SU-DHL-6 (cell line): ENCODE results near the gene ERGIC2.

ENCODE experiments used
- EZH2phosphoT487 ChIP-seq: fragments of 200-600 bp; sonication (generic), shearing (Covaris generic); conservative IDR thresholded peaks from 2 replicates; pipeline ENCODE4 v1.6.1; 2018; ENCODE audit warnings: mild to moderate bottlenecking, antibody characterized with exemption, low read length, moderate library complexity, mixed read lengths
- TF ChIP-seq, protein P1 (sequence below): fragments of 200-600 bp; sonication (generic); IDR thresholded peaks from one replicate; pipeline ENCODE4 v1.5.1; 2017; ENCODE audit warnings: antibody characterized with exemption, mild to moderate bottlenecking, low read length, moderate library complexity; ENCODE audit not compliant: insufficient read depth, poor library complexity, severe bottlenecking

GRCh38 chr12:29316752-29317151 is 64.2 kb downstream of the ERGIC2 start:
- TF ChIP-seq, protein P1, sequence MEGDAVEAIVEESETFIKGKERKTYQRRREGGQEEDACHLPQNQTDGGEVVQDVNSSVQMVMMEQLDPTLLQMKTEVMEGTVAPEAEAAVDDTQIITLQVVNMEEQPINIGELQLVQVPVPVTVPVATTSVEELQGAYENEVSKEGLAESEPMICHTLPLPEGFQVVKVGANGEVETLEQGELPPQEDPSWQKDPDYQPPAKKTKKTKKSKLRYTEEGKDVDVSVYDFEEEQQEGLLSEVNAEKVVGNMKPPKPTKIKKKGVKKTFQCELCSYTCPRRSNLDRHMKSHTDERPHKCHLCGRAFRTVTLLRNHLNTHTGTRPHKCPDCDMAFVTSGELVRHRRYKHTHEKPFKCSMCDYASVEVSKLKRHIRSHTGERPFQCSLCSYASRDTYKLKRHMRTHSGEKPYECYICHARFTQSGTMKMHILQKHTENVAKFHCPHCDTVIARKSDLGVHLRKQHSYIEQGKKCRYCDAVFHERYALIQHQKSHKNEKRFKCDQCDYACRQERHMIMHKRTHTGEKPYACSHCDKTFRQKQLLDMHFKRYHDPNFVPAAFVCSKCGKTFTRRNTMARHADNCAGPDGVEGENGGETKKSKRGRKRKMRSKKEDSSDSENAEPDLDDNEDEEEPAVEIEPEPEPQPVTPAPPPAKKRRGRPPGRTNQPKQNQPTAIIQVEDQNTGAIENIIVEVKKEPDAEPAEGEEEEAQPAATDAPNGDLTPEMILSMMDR: no peak
- no peak for TF ChIP-seq EZH2phosphoT487
